Stimulated activated CD4-positive, alpha-beta T cell treated with anti-CD3 and anti-CD28 coated beads, TNF-alpha, amount 100 ng/mL, for 48 hours (primary cell): ENCODE measurements around the gene CFAP74.
"Not testable (repeated sequence)": the region's sequence is repeated elsewhere in the genome, so short reads cannot be mapped to it uniquely, and the experiment has no call there.

ENCODE experiments used
- DNase-seq, 3 donors: peaks; one replicate each; pipeline ENCODE4 v3.0.0-alpha.2; 2020; ENCODE audit warnings: low read depth in 3 of 3

The CFAP74 gene

DNA sequence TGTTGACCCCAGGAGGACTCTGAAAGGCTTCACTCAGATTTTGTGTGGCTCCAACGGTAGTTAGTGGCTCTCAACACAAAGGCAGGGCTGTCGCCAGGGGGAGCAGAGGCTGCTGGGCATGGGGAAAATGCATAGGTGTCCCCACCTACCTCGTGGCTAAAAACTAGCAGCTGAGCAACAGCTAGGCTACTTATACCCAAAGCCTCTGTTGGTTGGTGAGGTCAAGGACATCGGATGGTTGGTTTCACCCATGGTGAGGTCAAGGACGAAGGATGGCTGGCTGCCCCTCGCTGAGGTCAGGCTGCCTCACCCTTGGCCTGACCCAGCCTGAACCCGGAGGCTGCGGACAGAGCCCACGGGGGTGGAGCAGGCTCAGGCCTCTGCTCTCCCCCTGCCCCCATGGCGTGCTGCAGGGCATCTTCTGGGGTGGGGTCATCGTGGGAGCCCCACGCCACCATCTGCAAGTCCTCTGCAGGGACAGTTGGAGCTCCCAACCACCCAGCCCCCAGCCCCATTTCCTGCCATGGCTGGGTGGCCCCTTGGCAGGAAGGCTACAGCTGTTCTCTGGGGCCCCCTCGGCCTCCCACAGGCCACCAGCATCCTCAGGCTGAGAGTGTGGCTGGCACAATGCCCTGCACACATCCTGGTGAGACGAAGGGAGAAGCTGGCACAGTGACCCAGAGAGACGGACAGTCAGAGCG is 104.2 kb downstream of the CFAP74 start:
- DNase-seq = no peak

DNA sequence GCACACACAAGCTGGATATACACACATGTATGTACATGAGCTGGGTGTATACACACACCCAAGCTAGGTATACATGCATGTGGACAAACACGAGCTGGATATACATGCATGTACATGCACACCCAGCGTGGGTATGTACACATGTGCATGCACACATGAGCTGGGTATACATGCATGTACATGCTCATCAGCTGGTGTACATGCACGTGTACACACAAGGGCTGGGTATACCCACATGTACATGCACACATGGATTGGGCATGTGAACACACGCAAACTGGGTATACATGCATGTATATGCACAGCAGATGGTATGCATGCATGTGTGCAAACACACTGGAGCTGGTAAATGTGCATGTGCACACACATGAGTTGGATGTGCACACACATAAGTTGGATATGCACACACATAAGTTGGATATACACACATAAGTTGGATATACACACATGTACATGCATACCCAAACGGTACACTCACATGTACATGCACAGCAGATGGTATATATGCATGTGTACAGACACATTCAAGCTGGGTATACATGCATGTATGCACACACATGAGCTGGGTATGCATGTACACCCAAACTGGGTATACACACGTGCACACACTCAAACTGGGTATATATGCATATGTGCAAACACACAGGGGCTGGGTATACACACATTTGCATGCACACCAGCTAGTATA is 105.2 kb downstream of the CFAP74 start:
- DNase-seq = no peak

DNA sequence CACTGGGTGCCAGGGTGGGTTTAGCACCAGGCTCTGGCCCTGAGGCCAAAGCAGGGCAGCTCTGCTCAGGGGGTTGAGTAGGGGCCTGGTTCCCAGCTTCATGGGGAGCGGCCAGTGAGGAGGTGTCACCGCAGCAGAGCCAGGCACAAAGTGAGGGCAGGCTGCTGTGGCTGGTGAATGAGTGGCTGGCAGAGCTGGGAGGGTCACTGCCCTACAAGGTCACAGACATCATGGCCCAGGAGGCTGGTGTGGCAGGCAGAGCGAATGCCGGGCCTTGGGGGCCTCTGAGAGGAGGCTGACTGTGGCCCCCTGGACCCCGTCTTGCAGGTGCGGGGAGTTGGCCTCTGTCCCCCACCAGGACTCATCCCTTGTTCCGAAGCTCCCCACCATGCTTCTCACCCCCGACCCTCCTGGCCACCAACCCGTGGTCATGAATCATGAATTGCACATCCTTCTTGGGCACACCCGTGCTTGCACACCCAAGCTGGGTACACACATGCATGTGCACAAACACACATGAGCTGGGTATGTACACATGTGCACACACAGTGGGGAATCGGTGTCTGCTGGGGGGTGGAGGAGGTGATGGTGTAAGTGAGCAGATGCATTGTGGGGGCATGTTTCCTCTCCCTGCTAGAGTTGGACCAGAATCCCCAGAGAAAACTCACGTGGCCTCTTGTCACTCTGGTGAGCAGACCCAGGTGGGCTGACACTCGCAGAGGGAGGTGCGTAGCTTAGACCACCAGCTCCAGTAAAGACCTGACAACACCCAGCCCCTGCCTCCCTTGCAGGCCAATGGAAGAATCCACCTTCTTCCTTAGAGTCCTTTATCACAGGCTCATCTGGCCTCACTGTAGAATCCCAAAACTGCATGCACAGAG is 107.9 kb downstream of the CFAP74 start:
- no peak for DNase-seq

DNA sequence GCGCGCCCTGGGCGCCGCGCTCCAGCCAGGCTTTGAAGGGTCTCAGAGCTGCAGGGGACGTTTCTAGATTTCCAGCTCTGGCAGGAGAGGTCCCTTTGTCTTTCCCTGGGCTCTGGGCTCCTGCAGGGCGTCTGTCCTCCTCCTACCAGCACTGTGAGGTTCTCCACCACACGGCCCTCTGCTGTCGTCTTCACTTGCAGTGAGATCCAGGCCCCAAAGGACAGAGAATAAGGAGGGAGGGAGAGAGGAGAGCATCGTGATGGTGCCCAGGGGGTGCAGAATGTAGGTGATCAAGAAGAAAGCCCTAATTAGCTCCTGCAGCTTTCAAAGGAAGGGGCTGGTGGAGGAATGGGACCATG is 108.5 kb downstream of the CFAP74 start:
- no peak for DNase-seq

DNA sequence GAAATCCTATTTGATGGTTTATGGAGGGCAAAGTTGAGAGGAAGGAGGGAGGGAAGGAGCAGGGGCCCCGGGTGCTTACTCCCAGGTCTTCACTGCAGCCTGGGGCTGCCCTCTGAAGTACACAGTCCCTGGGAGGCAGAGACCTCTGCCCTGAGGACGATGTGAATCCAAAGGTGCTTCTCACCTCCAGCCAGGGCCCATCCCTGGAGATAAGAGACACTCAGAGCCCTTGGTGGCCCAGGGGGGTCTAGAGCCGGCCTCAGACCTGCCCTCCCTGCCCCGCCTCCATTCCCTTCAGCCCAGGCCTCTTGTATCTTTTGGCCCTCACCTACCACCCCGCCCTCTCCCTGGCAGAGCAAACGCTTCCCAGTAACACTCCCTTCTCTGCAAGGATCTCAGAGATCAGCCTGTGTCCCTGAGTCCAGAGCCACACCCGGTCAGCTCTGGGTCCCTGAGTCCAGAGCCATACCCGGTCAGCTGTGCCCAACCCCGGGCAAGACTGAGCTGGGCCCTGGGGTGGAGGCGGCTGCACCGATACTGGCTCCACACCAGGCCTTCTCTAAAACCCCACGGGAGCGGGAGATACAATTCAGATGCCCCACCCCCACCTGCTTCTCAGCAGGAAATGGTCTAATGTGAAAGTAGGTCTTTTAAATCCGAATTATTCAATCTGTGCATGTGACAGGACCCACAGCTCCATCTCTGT is 109.1 kb downstream of the CFAP74 start:
- DNase-seq = no peak

DNA sequence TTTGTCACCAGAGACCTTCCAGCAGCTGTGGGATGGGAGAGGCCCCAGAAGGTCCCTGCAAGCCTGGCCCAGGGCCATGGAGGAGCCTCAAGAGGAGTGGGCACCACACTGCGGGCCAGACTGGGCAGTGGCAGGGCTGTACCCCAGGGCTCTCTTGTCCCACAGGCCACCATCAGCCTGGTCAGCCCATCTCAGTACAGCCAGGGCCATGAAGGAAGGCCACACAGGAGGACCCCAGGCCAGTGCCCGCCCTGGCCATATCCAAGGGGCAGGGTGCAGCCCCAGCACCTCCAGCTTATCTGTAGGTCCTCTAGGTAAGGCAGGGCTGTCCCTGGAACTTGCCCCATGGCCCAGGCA is 109.6 kb downstream of the CFAP74 start:
- no peak for DNase-seq

DNA sequence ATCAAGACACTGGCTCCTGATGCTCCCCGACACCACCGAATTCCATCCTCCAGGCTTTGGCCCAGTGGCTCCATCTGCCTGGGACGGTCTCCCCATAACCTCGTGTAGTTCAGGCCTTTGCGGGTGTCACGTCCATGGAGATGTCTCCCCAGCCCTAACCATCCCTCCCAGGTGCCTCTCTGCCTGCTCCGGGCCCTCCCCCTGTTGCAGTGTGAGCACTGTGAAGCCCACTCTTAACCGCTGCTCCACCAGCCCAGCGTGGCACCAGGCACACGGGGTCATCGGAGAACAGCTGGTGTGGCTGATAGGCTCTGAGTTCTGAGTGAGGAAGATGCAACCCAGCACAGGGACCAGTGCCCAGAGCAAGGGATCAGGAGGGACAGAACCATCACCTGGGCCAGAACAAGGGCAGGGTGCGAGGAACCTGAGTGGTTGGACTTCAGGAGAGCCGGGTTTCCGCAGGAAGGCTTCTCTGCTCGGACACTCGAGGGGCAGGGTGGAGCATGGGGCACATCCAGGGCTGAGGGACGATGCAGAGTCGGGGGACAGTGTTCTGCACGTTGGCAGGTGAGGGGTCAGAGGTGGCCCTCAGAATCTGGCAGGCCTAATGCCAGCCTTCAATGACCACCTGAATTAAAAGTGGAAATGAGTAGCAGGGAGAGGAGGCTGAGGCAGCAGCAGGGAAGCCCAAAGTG is 110.1 kb downstream of the CFAP74 start:
- DNase-seq = no peak

DNA sequence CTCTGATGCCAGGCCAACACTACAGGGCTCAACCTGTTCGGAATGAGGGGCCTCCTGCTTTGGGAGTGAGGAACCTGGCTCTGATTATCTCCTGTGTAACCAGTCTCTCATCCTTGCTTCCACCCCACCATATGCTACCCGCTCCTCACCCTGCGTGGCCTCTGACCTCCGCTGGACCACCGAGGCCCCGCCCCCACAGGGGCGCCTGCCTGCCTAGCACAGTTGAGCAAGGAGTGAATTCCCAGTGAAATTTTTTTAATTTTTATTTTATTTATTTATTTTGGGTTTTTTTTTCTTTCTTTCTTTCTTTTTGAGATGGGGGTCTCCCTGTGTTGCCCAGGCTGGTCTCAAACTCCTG is 110.8 kb downstream of the CFAP74 start:
- no peak for DNase-seq

DNA sequence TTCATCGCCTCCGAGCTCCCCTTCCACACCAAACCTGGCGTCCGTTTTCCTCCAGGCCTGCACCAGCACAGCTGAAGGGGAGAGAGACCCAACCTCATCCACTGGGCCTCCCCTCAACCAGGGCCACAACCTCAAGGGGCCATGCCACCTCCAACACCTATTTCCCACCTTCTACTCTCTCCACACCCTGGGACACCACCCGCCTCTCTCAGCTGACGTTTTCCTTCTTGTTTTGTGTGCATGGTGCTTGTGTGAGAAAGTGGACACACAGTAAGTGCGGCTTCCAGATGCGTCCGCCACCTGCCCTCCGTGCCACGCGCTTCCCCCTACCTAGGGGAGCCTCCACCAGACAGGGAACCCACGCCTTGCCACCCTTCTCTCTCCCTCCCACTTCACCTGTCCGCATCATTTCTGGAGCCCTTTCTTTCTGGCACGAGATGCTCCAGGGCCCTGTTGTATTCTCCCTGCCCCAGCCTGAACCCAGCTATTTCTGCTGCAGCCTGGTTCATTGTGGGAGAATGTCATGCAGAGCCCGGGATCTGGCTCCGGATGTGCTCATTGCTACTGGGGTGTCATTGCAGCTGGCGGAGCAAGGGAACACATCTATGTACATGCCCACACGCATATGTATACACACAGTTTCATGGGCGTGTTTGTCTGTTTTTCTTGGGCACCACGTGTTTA is 111.4 kb downstream of the CFAP74 start:
- no peak for DNase-seq

DNA sequence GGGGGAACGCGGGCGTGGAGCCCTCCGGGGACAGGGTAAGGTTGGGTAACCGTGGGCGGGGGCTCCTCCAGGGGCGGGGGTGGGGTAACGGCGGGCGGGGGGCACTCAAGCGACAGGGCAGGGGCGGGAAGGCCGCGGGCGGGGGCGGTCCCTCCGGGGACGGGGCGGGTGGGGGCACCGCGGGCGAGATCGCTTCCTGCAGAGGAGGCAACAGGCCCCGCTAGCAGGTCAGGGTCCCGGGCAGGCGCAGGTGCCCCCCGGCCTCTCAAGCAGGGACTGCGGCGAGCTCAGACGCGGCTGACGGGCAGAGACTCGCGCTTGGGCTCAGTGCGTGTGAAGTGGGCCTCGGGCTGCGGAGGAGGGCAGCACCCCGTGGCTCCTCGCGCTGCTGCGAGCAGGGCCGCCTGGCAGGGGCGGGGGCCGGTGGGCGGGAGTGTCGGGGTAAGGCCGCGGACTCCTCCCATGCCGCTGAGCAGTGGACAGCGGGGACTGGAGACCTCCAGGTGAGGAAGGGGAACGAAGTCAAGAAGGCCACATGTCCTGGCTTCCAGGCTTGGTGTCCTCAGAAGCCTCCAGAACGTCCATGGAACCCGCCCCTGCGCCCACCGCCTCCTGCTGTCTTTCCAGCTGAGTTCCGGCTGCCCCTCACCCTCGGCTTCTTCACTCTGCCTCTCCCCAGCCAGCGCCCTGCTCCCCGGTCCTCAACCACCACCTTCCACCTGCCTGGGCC is 112.1 kb downstream of the CFAP74 start:
- peak; percentile 44 to 65 (median 46) for DNase-seq

DNA sequence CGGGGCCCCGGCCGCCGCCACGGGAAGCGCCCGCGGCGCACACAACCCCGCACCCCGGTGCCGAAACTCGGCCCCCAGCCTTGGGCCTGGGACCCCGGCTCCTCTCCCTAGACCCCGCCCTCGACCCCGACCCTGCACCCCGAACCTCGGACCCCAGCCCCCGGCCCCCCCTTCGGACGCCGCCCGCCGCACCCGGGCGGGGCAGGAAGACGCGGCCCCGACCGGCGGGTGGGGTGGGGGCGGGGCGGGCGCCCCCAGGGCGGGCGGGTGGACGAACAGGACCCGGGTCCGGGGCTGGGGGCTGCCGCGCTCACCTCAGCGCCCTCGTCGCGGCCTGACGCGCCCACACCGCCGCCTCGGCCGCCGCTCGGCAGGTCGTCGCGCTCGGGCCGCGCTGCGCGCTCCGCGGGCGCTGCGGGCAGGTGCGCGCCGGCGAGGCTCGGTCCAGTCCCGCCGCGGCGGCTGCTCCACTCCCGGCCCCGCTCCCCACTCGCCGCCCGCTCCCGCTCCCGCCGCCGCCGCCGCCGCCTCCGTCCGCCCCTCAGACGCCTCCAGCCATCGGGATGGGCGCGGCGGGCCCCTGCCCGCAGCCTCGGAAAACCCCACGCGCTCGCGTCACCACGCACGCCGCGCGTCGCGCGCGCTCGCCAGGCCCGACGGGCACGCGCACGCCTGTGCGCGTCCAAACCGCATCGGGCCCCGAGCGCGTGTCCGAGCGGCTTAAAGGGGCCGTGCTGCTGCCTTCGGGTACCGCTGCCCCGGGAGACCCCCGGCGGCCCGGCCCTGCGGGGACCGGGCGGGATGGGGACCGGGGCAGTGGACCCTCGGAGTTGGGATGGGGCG is 112.9 kb downstream of the CFAP74 start, which contains the start of gene GNB1:
Gene GNB1 (minus strand): TSS at position 582 of the 843 bp plus-strand sequence. CDS start 65,634 bp downstream, outside the sequence.
- DNase-seq = peak; percentile 73 to 80 (median 74)

DNA sequence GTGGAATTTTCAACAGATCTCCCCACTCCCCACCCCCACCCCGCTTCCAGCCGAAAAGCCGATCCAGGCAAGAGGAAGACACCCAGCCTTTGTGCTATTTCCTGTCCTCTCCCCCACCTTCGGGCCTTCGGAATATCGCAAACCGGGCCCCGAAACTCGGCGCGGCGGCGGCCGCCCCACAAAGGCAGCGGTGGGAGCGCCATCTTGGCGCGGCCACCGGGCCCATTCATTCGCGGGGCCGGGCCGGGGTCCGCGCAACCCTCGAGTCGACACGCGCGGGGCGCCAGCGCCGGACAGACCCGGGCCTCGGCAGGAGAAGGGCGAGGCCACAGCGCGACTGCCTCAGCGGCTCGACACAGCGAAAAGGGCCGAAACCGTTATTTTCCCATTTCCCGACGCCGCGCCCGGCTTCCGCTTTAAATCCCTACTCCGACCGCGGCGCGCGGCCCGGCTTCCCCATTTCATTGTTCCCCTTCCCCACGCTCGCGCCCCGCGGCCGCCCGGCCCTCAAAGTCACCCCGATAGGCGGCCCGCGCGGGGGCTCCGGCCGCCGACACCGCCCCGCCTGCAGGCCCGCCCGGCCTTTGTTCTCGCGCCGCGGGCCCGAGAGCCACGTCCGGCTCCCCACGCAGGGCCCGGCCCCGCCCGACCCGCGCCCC is 113.6 kb downstream of the CFAP74 start:
- peak in 1 of 3 donors; percentile 34 for DNase-seq

DNA sequence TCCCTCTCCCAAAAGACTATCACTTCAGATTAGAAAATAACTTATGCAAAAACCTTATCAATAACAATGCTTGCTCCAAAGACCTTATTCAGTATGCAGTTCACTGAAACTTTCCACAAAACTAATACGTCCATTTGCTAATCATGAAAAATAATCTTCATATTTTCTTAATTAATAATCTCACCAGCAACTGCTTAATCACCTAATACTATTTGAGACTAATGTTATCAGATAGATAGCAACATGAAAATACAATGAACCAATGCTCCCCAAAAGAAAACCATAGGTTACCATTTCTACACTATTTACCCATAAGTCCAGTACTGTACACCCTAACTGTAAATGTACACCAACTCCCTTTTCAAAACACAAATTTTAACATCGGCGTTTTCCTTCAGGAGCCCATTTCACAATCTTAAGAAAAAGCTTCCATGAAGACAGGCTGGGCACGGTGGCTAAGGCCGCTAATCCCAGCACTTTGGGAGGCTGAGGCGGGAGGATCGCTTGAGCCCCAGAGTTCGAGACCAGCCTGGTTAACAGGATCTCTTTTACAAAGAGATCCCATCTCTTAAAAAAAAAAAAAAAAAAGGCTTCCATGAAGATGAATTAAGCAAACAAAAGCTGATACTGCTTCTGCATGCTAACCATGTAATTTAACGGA is 114.4 kb downstream of the CFAP74 start:
- no peak for DNase-seq

DNA sequence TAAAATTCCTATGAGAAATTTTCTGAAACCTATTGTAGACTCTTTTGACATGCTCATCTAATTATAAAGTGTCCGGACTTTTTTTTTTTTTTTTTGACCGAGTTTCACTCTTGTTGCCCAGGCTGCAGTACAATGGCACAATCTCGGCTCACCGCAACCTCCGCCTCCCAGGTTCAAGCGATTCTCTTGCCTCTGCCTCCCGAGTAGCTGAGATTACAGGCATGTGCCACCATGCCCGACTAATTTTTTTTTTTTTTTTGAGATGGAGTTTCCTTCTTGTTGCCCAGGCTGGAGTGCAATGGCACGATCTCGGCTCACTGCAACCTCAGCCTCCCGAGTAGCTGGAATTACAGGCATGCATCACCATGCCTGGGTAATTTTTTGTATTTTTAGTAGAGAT is 119.7 kb downstream of the CFAP74 start:
- not testable (repeated sequence) for DNase-seq

DNA sequence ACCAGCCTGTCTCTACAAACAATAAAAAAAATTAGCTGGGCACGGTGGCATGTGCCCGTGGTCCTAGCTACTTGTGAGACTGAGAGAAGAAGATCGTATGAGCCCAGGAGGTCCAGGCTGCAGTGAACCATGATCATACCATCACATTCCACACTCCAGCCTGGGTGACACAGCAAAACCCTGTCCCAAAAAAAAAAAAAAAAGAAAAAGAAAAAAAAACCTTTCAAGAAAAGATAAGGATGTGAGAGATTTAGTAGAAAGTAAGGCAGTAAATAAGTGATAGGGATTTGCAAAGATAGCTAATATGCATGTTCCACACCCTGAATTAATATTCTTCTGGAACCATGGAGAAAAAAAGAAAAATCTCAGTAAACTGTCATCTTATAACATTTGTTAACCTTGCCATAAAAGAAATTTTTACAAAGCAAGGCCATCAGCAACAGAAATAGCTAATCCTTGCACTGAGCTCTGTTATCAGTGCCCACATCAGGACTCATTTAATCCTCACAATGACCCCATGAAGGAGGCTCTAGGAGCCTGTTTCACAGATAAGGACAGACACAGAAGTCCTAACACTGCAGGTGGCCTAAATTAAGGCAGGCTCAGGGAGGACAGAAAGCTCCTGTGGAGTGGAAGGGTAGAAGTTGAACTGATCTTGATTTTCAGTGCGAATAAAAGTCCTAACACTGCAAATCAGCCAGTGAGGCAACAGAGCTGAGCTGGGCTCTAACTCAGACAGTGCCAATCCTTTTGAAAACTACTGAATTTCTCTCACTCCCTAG is 120.3 kb downstream of the CFAP74 start:
- DNase-seq = no peak

DNA sequence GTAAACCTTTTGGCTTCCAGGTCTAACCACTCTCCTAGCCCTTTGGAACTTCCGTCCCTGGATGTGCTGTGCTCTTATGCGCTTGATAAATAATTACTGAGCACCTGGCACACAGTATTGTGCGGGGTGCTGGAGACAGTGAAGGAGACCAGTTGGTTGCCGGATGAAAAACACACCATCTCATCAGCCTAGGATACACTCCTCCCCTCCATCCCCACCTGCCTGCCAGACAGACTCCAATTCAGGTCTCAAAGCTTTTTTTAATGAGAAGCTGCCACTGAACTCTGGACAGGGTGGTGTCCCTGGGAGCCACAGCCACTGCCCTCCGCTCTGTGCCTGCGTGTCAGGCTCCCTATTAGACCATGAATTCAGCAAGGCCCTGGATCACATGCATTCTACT is 121.9 kb downstream of the CFAP74 start:
- DNase-seq = no peak

DNA sequence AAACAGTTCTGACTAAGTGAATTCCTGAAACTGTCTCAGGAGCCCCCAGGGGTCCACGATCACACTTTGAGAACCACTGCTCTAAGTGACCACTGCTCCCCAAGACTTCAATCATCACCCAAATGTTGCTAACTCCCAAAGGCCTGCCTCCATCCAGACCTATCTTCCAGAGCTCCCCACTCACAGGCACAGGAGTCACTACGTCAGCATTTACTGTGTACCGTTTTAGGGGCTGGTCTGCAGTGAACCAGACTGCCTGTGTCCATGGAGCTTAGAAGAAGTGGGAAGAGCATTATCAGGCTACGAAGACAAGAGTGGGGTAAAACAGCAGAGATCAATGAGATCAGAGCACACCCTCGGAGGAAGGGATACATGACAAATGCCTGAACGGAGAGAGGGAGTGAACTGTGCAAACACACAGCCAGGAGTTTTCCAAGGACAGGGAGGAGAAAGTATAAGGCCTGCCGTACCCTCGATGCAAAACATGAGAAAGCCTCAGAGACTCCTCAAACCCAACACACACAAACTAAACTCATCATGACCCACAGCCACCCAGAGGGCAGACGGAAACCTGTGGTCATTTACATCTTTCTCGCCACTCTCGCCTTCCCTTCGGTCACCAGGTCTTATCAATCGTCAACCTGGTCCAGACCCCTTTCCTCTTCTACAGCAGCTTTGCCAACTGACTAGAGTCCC is 122.8 kb downstream of the CFAP74 start:
- no peak for DNase-seq
